Measurements from ENCODE around the gene SMG7. TPM values are rescaled to one million over a fixed set of nuclear protein-coding genes. Genes with fewer than 3 reads are reported as not detected.

SMG7 gene
- total RNA-seq, 1 donor from 2014 or later = 66.2 TPM

GRCh38 chr1:183443466-183443865 is 28.8 kb upstream of the SMG7 start:
- peaks cover 32% of the 10 kb centered on the region for H3K4me1 Mint-ChIP-seq (ENCODE audit: low read depth, unreplicated experiment)
- peaks cover 4% of the 10 kb centered on the region for H3K27me3 Mint-ChIP-seq (ENCODE audit: unreplicated experiment)
- DNase-seq = no peak
- H3K36me3 Mint-ChIP-seq (ENCODE audit: unreplicated experiment) = no peaks in the 10 kb centered on the region
- peak overlapping the region; percentile 88 for H3K27ac Mint-ChIP-seq (ENCODE audit: unreplicated experiment)
- peak overlapping the region; percentile 74 for H3K4me3 Mint-ChIP-seq (ENCODE audit: unreplicated experiment)
- TF ChIP-seq, protein P1, sequence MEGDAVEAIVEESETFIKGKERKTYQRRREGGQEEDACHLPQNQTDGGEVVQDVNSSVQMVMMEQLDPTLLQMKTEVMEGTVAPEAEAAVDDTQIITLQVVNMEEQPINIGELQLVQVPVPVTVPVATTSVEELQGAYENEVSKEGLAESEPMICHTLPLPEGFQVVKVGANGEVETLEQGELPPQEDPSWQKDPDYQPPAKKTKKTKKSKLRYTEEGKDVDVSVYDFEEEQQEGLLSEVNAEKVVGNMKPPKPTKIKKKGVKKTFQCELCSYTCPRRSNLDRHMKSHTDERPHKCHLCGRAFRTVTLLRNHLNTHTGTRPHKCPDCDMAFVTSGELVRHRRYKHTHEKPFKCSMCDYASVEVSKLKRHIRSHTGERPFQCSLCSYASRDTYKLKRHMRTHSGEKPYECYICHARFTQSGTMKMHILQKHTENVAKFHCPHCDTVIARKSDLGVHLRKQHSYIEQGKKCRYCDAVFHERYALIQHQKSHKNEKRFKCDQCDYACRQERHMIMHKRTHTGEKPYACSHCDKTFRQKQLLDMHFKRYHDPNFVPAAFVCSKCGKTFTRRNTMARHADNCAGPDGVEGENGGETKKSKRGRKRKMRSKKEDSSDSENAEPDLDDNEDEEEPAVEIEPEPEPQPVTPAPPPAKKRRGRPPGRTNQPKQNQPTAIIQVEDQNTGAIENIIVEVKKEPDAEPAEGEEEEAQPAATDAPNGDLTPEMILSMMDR (IDR thresholded peaks at IDR 0.05; ENCODE audit: partially characterized antibody, unreplicated experiment) = no peak
- H3K9me3 Mint-ChIP-seq (ENCODE audit: unreplicated experiment) = no peaks in the 10 kb centered on the region

GRCh38 chr1:183444243-183444642 is 28.1 kb upstream of the SMG7 start:
- TF ChIP-seq, protein P1 (IDR thresholded peaks at IDR 0.05; ENCODE audit: partially characterized antibody, unreplicated experiment) = no peak
- Mint-ChIP-seq H3K9me3 (ENCODE audit: unreplicated experiment) (no peaks in the 10 kb centered on the region), H3K27ac (ENCODE audit: unreplicated experiment) (peak overlapping the region; percentile 92), H3K4me3 (ENCODE audit: unreplicated experiment) (peak overlapping the region; percentile 18), H3K36me3 (ENCODE audit: unreplicated experiment) (no peaks in the 10 kb centered on the region), H3K27me3 (ENCODE audit: unreplicated experiment) (peaks cover 4% of the 10 kb centered on the region), H3K4me1 (ENCODE audit: low read depth, unreplicated experiment) (peaks cover 32% of the 10 kb centered on the region)
- DNase-seq = no peak

DNA sequence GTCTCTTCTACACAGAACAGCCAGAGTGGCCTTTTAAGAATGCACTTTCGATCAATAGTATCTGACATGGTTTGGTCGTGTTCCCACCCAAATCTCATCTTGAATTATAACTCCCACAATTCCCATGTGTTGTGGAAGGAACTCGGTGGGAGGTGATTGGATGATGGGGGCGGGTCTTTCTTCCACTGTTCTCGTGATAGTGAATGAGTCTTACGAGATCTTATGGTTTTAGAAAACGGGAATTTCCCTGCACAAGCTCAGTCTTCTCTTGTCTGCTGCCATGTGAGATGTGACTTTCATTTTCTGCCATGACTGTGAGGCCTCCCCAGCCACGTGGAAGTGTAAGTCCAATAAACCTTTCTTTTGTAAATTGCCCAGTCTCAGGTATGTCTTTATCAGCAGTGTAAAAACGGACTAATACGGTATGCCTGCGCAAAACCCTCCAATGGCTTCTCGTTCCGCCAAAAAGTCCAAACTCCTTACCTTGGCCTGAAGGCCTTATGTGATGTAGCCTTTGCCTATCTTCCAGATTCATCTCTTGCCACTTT is 23.0 kb upstream of the SMG7 start:
- TF ChIP-seq, protein P1 (IDR thresholded peaks at IDR 0.05; ENCODE audit: partially characterized antibody, unreplicated experiment) = no peak
- Mint-ChIP-seq H3K4me1 (ENCODE audit: low read depth, unreplicated experiment) (peaks cover 7% of the 10 kb centered on the region), H3K36me3 (ENCODE audit: unreplicated experiment) (peaks cover 4% of the 10 kb centered on the region), H3K27ac (ENCODE audit: unreplicated experiment) (no peak overlapping the region), H3K9me3 (ENCODE audit: unreplicated experiment) (no peaks in the 10 kb centered on the region), H3K4me3 (ENCODE audit: unreplicated experiment) (no peak overlapping the region), H3K27me3 (ENCODE audit: unreplicated experiment) (peaks cover 4% of the 10 kb centered on the region)
- DNase-seq = no peak

DNA sequence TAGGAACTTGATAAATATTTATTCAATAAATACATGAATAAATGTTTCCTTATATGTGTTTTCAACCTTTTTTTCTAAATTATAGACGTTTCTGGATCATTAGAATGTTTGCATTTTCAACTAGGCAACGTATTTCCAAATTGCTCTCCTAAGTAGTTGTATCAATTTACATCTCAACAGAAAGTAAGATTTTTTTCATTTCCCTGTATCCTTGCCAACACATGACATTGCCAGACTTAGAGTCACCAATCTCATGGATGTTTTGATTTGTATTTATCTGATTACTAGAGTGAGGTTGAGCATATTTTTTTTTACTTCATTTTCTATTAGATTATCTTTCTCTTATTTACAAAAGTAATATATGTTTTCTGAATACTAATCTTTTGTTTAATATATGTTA is 22.2 kb upstream of the SMG7 start:
- peaks cover 4% of the 10 kb centered on the region for H3K27me3 Mint-ChIP-seq (ENCODE audit: unreplicated experiment)
- H3K27ac Mint-ChIP-seq (ENCODE audit: unreplicated experiment) = no peak overlapping the region
- TF ChIP-seq, protein P1 (IDR thresholded peaks at IDR 0.05; ENCODE audit: partially characterized antibody, unreplicated experiment) = no peak
- peaks cover under 1% of the 10 kb centered on the region for H3K4me1 Mint-ChIP-seq (ENCODE audit: low read depth, unreplicated experiment)
- H3K9me3 Mint-ChIP-seq (ENCODE audit: unreplicated experiment) = no peaks in the 10 kb centered on the region
- H3K36me3 Mint-ChIP-seq (ENCODE audit: unreplicated experiment) = peaks cover 4% of the 10 kb centered on the region
- no peak overlapping the region for H3K4me3 Mint-ChIP-seq (ENCODE audit: unreplicated experiment)
- DNase-seq = no peak

- H3K9me3 Mint-ChIP-seq (ENCODE audit: unreplicated experiment) = no peaks in the 10 kb centered on the region
- DNase-seq = no peak
- peaks cover 4% of the 10 kb centered on the region for H3K36me3 Mint-ChIP-seq (ENCODE audit: unreplicated experiment)
- no peak overlapping the region for H3K27ac Mint-ChIP-seq (ENCODE audit: unreplicated experiment)
- TF ChIP-seq, protein P1 (IDR thresholded peaks at IDR 0.05; ENCODE audit: partially characterized antibody, unreplicated experiment) = no peak
- H3K4me1 Mint-ChIP-seq (ENCODE audit: low read depth, unreplicated experiment) = no peaks in the 10 kb centered on the region
- H3K4me3 Mint-ChIP-seq (ENCODE audit: unreplicated experiment) = no peak overlapping the region
- peaks cover 4% of the 10 kb centered on the region for H3K27me3 Mint-ChIP-seq (ENCODE audit: unreplicated experiment)
Measured at GRCh38 chr1:183454377-183454776, 17.9 kb upstream of the SMG7 start.
